GM18858 (cell line): ENCODE results near the gene UBASH3B.

ENCODE experiments used
- ATAC-seq: cut with Tn5 transposase; IDR thresholded peaks from one replicate; pipeline ENCODE4 v1.9.1; 2021; ENCODE audit not compliant: unreplicated experiment

Gene UBASH3B

GRCh38 chr11:122647736-122648275 lies 7.7 kb upstream of the UBASH3B start:
- no peak for ATAC-seq

DNA sequence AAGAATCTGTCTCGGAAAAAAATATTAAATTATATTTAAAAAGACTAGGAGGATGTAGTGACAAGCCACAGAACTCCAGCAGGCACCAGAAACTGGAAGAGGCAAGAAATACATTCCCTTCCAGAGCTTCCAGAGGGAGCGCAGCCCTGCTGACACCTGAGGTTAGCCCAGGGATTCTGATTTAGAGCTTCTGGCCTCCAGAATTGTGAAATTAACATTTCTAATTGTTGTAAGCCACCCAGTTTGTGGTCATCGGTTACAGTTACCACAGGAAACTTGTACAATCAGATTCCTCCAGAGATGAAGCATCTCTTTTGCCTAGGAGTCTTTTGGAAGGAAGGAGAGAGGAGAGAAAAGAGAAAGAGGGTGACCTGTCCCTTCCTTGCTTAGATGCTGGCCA lies 6.4 kb upstream of the UBASH3B start:
- ATAC-seq: no peak

- ATAC-seq: no peak
Observed at GRCh38 chr11:122650619-122651018, 4.9 kb upstream of the UBASH3B start.

- ATAC-seq: no peak
Observed at GRCh38 chr11:122652495-122652894, 3.0 kb upstream of the UBASH3B start.

- ATAC-seq: no peak
Observed at GRCh38 chr11:122653916-122654585, 1.5 kb upstream of the UBASH3B start.

DNA sequence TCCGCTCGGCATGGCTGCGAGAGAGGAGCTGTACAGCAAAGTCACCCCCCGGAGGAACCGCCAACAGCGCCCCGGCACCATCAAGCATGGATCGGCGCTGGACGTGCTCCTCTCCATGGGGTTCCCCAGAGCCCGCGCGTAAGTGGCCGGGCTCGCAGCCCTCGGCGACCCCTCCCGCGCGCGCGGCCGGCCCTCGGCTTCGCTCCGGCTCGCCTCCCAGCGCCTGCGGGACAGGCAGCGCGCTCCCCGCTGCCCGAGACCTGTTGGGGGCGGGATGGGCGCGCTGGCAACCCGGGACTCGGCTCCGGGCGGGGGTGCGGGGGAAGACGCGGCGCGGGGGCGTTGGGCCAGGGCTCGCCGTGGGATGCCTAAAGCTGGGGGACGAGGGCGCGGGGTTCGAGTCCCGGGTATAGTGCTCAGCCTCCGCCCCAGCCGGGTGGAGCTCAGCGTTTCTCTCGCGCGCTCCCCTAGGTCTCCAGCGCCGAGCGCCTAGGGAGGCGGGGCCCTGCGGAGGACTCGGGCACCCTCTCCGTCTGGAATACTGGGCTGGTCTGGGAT lies 630 bp downstream of the UBASH3B start:
- ATAC-seq: peak; percentile 36

DNA sequence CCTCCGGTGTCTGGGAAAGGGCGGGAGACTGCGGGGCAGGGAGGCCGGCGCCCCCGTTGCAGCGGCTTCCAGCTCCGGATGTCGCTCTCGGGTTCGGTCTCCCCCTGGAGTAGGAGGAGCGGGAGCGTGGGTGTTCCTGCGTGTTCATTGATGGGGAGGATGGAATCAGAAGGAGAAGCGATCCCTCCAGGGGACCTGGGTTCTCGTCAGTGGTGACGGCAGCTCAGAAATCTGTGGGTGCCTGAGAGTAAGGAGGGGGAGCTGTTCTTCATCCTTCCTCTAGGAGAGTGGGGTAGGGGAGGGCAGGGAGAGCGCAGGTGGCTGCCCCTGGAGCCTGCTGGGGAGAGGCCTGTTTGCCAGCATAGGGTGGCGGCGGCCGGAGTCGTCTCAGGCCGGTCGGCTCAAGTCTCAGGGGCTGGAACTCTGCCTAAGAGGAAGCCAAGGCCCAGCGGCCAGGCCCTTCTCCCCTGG lies 1.1 kb downstream of the UBASH3B start:
- no peak for ATAC-seq

DNA sequence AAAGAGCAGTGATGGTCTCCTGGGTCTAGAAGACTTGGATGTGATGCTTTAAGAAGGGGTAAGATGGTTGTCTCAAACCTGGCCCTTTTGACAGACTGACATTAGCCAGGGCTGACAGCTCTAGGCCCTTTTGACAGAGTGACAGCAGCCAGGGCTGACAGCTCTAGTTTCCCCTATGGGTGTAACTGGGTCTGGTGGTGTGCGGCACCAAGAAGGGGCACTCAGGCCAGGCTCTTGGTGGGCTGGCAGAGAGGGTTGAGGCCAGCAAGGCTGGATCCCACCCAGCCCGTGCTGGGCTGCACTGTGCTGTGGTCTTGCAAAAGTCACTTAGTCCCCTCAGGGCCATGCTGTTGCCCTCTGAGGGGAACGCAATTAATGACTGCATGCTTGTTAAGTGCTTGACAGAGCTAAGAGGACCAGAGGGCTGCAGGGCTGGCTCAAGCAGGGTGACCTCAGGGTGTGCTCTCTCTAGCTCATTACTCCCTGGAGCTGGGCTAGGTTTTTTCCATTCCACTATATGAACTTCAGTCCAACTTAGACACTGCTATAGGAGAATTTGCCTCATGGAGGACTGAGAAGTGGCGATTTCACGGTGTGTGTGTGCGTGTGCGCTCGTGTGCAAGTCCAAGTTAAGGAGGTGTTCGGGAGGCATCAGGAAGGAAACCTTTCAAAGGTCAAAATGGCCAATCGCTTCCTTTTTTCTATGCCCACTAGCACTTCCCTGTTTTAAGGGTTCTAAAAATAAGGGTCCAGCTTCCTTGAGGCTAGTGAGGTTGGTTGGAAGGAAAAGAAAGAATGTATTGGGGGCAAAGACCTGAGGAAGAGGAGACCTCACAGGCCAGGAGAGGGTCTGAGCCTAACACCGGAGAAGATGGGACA lies 4.4 kb downstream of the UBASH3B start:
- no peak for ATAC-seq

DNA sequence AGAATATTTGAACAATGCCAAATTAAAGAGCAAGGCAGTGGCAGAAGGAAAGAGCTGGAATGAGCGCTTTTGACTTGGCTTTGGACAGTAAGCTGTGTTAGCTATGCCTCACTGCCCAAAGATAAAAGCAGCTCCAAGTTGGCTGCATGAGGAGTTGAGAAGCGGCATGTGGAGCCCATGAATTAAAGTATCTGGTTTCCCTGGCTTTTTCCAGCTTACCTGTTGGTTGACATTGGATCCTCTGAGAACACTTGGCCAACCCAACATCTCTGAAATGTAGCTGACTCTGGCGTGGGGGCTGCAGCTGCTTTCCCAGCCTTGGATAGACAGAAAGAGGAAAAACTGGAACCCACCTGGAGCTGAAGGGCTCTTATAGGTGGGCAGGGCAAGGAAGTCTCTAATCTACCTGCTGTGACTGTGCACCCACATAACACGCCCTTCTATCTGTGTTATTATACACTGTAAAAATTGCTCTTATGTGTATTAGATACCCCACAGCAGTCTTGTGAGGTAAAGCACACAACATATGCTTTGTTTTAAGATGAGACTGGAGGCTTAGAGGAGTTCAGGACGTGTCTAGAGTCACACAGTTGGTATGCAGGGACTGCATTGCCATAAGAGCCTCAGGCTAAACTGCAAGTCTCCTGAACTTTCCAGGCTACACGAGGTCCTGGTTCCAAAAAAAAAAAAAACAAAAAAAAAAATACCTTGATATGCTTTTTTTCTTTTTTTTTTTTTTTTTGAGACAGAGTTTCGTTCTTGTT lies 5.8 kb downstream of the UBASH3B start:
- ATAC-seq: no peak

DNA sequence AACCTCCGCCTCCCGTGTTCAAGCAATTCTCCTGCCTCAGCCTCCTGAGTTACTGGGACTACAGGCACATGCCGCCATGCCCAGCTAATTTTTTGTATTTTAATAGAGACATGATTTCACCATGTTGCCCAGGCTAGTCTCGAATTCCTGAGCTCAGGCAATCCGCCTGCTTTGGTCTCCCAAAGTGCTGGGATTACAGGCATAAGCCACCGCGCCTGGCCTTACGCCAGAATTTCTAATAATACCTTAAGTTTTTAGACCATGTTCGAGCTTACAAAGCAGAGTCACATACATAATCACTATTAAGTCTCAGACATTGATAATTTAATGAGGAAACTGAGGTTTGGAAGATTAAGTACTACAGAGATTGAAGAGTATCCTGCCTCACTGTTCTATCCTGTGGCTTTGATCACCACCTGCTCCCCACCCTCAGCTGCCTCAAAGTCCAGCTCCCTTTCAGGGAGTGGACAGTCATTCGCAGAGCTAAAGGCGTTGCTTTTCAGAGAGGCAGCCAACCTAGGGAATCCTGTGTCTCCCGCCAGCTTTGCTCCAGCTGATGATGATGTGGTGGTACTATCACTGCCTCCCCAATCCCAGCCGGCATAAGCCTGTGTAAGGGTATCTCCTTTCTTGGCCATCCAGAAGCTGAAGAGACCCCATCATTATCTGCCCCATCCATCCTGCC lies 7.7 kb downstream of the UBASH3B start:
- ATAC-seq: no peak

DNA sequence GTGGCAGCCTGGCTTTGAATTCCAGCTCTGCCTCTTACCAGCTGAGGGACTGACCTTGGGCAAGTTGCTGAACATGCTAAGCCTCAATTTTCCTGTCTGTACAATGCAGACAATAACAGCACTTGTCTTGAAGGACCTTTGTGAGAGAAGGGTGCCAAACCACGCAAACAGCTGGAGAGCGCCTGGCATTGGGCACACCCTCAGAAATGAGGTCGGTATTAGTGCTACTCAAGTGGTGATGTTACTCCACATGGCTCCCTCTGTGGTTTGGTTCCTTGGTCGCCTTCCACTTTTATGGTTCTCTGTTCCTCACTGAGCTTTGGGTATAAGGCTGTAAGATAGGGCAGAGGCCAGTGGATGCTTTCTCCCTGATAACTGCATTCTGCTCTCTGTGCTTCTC lies 8.2 kb downstream of the UBASH3B start:
- no peak for ATAC-seq

DNA sequence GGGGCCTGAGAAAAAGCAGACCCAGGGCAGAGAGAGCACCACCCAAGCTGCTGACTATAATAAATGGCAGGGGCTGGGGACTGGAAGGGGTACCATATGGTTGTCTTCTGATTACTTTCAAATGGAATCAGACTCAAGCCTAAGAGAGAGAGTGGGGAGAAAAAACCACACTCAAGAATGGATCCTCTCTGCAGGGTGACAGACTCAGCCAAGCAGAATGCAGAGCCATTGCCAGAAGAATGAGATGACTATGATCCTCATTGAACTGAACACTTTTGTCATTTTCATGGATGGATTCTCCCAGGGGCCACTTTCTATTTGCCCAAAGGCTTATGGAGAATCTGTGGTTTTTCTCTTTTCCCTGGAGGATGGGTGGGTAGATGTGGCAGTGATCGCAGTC lies 8.7 kb downstream of the UBASH3B start:
- no peak for ATAC-seq

DNA sequence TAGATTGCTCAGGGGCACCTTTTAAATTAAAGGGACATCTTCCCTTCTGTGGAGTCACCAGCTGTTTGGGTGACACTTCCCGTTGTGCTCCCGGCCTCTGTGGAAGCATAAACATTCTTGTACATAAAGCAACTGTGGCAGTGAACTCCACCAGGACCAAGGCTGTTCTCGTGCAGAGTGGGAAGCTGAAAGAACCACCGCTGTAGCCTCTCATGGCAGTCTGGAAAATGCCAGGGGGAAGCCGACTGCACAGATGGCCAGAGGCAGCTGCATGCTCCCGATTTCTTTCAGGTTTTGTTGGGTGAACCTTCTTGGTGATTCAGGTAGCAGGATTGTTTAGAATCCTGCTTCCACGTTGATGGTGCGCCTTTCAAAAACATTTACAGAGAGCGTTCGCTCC lies 10.3 kb downstream of the UBASH3B start:
- no peak for ATAC-seq

- no peak for ATAC-seq
Observed at GRCh38 chr11:122666743-122667142, 11.2 kb downstream of the UBASH3B start.

DNA sequence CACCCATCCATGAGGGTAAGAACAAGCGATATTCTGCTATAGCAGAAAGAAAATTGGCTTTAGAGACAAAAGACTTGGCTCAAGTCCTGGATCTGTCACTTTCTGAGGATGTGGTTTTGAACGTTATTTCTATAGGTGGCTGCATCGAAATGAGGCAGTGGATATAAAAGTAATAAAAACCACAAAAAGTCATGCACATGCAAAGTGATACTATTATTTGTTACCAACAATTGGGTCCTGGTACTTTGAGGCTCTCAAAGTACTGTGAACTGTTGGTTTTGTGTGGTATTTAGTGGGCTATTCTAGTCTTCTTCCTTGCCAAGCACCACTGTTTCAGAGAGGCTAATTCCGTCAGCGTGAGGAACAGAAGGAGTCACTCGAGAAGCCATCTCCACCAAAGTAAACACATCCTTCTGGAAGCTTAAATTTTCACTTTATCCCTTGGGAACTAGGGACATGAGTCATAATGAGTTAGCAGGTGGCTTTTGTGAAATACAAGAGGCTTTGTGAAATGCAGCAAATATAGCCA lies 13.1 kb downstream of the UBASH3B start:
- ATAC-seq: no peak

DNA sequence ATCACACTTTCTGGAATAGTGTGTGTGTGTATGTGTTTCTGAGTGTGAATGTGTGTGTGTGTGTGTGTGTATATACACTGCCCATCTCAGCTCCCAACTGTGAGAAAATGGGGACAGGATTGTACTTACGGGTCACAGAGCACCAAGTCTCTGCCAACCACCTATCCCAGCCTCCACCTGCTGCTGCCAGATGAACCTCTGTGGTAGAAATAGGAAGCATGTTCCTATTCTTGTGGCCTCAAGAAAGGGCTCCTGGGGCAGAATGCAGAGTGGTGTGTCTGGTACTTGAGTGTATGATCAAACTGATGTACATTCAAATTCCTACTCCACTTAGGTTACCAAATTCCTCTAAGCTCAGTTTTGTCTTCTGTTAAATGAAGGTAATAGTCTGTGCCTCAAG lies 14.6 kb downstream of the UBASH3B start:
- no peak for ATAC-seq

DNA sequence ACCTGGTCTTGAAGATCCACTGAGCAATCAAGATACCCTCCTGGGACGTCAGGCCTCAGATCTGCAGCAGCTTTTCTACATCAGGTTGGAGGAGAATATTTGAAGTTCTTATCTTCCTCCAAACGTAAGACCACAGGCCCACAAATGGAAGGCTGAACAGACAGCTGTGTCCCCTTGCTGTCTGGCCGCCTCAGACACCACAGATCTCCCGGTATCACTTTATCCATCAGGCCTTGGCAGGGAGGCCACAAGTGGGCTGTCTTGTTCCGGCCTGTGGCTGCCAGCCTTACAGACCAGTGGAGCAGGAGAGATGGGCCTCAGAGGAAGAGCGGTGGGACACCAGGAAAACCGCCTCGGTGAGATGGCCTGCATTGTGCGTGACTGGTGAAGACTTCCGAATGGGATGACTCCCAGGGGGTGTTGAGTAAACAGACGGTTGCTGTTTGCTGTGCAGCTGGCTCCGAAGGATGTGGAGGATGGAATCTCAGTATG lies 15.9 kb downstream of the UBASH3B start:
- ATAC-seq: no peak

DNA sequence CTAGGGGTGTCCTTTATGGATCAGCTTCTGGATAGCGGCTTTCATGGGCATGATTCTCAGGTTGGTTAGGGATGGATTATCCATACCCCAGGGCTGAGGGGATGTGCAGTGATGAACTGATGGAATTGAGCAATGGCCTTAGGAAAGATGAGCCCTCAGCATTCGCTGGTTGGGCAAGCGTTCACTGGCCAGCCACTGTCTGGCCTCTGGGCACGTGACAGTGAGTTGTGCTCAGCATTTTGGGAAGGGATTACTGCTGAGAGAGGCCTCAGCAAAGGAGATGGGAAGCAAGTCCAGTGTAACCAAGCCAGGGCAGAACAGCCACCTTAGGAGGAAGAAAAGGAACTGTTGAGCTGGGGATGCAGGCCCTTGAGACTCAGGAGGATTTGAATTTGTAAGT lies 17.4 kb downstream of the UBASH3B start:
- no peak for ATAC-seq

DNA sequence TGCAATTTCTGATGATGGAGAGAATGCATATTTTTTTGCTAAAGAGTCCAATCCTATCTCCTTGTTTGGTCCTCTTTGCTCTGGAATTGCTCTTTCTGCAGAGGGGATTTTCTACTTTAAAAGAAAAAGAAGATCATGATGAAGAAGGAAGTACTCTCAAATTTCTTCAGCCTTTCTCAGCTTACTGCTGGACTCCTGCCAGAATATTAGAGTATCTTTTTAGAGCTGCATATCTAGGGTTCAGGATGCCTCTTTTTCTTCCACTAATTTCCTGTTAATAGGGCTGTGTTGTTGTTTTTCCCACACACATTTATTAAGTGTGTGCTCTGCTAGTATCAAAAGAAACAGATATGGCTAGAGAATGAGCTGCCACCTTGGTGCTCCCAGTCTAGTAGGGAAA lies 18.2 kb downstream of the UBASH3B start:
- ATAC-seq: no peak

DNA sequence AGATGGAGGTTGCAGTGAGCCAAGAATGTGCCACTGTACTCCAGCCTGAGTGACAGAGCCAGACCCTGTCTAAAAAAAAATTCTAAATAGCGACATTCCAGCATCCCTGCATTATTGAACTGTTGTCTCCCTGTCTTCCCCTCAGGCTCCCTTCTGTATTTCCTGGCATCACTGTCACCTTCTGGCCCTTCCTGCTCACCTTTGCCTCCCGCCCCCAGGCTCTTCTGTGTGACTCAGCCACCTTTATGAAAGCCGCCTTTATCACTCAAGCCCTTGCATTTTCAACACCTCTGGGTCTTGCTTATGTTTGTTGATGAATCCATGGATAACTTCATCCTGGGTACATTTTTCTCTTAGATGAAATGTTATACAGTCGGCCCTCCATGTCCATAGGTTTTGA lies 21.1 kb downstream of the UBASH3B start:
- ATAC-seq: no peak
